Right atrium auricular region (tissue), 2 donors: ENCODE data around the gene CCL21. TPM values are rescaled to one million over a fixed set of nuclear protein-coding genes. Genes with fewer than 3 reads are reported as not detected.
A peak's percentile ranks its signal among the peaks of the same experiment; 100 is the strongest.
"Not testable (repeated sequence)": the region's sequence is repeated elsewhere in the genome, so short reads cannot be mapped to it uniquely, and the experiment has no call there.

Experiments used
- DNase-seq: peaks from one replicate; pipeline ENCODE4 v3.0.0-alpha.2; 2019; ENCODE audit warnings: low spot score
- H3K27ac ChIP-seq, 2 donors: fragments of 200-600 bp; sonication (generic); 1 replicate in 1 of 2; 2 replicates in 1 of 2; pipeline ENCODE4 v1.5.1; 2016 to 2019
- H3K27me3 ChIP-seq, 2 donors: fragments of 200-600 bp; sonication (generic); one replicate each; pipeline versions ENCODE4 v1.5.1 to v1.6.0; 2017 to 2019
- H3K36me3 ChIP-seq: fragments of 200-600 bp; sonication (generic); one replicate; pipeline ENCODE4 v1.5.1; 2016
- H3K4me1 ChIP-seq, 2 donors: fragments of 200-600 bp; sonication (generic); one replicate each; pipeline versions ENCODE4 v1.5.1 to v1.6.0; 2017 to 2019
- H3K4me3 ChIP-seq, 2 donors: fragments of 200-600 bp; sonication (generic); 1 replicate in 1 of 2; 2 replicates in 1 of 2; pipeline ENCODE4 v1.5.1; 2017 to 2019; ENCODE audit warnings: mild to moderate bottlenecking in 1 of 2, moderate library complexity in 1 of 2
- H3K9me3 ChIP-seq, 2 donors: fragments of 200-600 bp; sonication (generic); one replicate each; pipeline ENCODE4 v1.5.1; 2019
- CTCF ChIP-seq, 2 donors: fragments of 200-600 bp; sonication (generic); IDR thresholded peaks; one replicate each; pipeline ENCODE4 v1.5.1; 2019; ENCODE audit warnings: antibody characterized with exemption in 2 of 2
- total RNA-seq, 2 donors: library from RNA; depleted of rRNA; stranded (reverse); fragments of >200 nt; gene quantifications; one replicate each; pipeline ENCODE4 v1.1.0, GENCODE V29; 2016

The CCL21 gene
- total RNA-seq = 10 to 100 TPM in 1 of 2 donors, 1 to 10 TPM in 1; 2.9 to 26.5 TPM

- Histone ChIP-seq H3K9me3 (no peaks in the 10 kb centered on the region), H3K27me3 (no peaks in the 10 kb centered on the region), H3K27ac (peak within 1 kb of the TSS; percentile 40 to 60), H3K36me3 (no peaks in the 10 kb centered on the region), H3K4me1 (peaks cover 0 to 14% of the 10 kb centered on the region in 2 donors), H3K4me3 (no peak within 1 kb of the TSS)
- TF ChIP-seq CTCF (IDR thresholded peaks at IDR 0.05) = no peak
- peak; percentile 82 for DNase-seq
Observed at GRCh38 chr9:34710023-34710422, at the start of gene CCL21. Gene CCL21, minus strand, starts transcription at chr9:34710136. Its CDS starts 70 bp downstream, at chr9:34710066.

- no peak overlapping the region for H3K27ac ChIP-seq
- H3K36me3 ChIP-seq = no peaks in the 10 kb centered on the region
- no peak overlapping the region for H3K4me3 ChIP-seq
- TF ChIP-seq CTCF (IDR thresholded peaks at IDR 0.05) = no peak
- no peaks in the 10 kb centered on the region for H3K4me1 ChIP-seq
- H3K9me3 ChIP-seq = peaks cover 0 to 4% of the 10 kb centered on the region in 2 donors
- DNase-seq = no peak
- no peaks in the 10 kb centered on the region for H3K27me3 ChIP-seq
Observed at GRCh38 chr9:34759432-34760134, 49.6 kb upstream of the CCL21 start.

- H3K9me3 ChIP-seq, DNase-seq, H3K4me3 ChIP-seq, H3K27me3 ChIP-seq, H3K4me1 ChIP-seq, H3K27ac ChIP-seq, H3K36me3 ChIP-seq: not testable (repeated sequence)
Observed at GRCh38 chr9:34750320-34750719, 40.4 kb upstream of the CCL21 start.

- H3K27me3 ChIP-seq = no peaks in the 10 kb centered on the region
- H3K4me3 ChIP-seq = no peak overlapping the region
- no peak overlapping the region for H3K27ac ChIP-seq
- no peaks in the 10 kb centered on the region for H3K4me1 ChIP-seq
- H3K36me3 ChIP-seq = no peaks in the 10 kb centered on the region
- no peak for TF ChIP-seq CTCF (IDR thresholded peaks at IDR 0.05)
- peaks cover 0 to 5% of the 10 kb centered on the region in 2 donors for H3K9me3 ChIP-seq
- DNase-seq = no peak
Observed at GRCh38 chr9:34746526-34746925, 36.6 kb upstream of the CCL21 start.

GRCh38 chr9:34744295-34745221 is 34.6 kb upstream of the CCL21 start:
- no peak for TF ChIP-seq CTCF (IDR thresholded peaks at IDR 0.05)
- Histone ChIP-seq H3K4me1 (no peaks in the 10 kb centered on the region), H3K27ac (no peak overlapping the region), H3K36me3 (no peaks in the 10 kb centered on the region), H3K4me3 (no peak overlapping the region), H3K9me3 (peaks cover 0 to 5% of the 10 kb centered on the region in 2 donors), H3K27me3 (no peaks in the 10 kb centered on the region)
- no peak for DNase-seq

- TF ChIP-seq CTCF (IDR thresholded peaks at IDR 0.05) = no peak
- Histone ChIP-seq H3K4me3 (no peak overlapping the region), H3K4me1 (no peaks in the 10 kb centered on the region), H3K27ac (no peak overlapping the region), H3K27me3 (no peaks in the 10 kb centered on the region), H3K9me3 (peaks cover 0 to 5% of the 10 kb centered on the region in 2 donors), H3K36me3 (no peaks in the 10 kb centered on the region)
- DNase-seq = no peak
Observed at GRCh38 chr9:34742710-34743109, 32.8 kb upstream of the CCL21 start.
